ENCODE results near the gene GUSB. TPM values are rescaled to one million over a fixed set of nuclear protein-coding genes. Genes with fewer than 3 reads are reported as not detected.
"Not testable (repeated sequence)": the region's sequence is repeated elsewhere in the genome, so short reads cannot be mapped to it uniquely, and the experiment has no call there.

The GUSB gene
- total and polyA plus RNA-seq, 7 donors, result 9.3 to 18.8 (median 12.0) TPM

- ATAC-seq, result peak in 1 of 4 donors; percentile 51
- Histone ChIP-seq H3K4me3 (no peak overlapping the region), H3K9me3 (no peaks in the 10 kb centered on the region), H3K36me3 (ENCODE audit: insufficient read depth in 1 of 2, low read depth in 1 of 2) (peaks cover 4 to 28% of the 10 kb centered on the region in 2 donors), H3K4me1 (no peaks in the 10 kb centered on the region), H3K27ac (no peak overlapping the region), H3K27me3 (ENCODE audit: insufficient read depth in 3 of 3, low read length in 2 of 3) (no peaks in the 10 kb centered on the region)
- TF ChIP-seq CTCF (IDR thresholded peaks at IDR 0.05), result no peak
- WGBS, 3 donors, result 74 to 83% (median 79%) methylated on average over 9 of the region's 9 CpGs
- intact Hi-C loops (cut with DNase I), result no loop called here
- DNase-seq, result no peak
Observed at GRCh38 chr7:65951837-65952578, 30.0 kb downstream of the GUSB start.

GRCh38 chr7:65946904-65947303, 35.1 kb downstream of the GUSB start:
- no peak for DNase-seq
- 66 to 70% (median 67%) methylated on average over 4 of the region's 4 CpGs for WGBS, 3 donors
- intact Hi-C loops (cut with DNase I), result no loop called here
- Histone ChIP-seq H3K4me1 (no peaks in the 10 kb centered on the region), H3K27ac (no peak overlapping the region), H3K36me3 (ENCODE audit: insufficient read depth in 1 of 2, low read depth in 1 of 2) (no peaks in the 10 kb centered on the region), H3K27me3 (ENCODE audit: insufficient read depth in 3 of 3, low read length in 2 of 3) (no peaks in the 10 kb centered on the region), H3K4me3 (no peak overlapping the region), H3K9me3 (no peaks in the 10 kb centered on the region)
- ATAC-seq, result peak in 1 of 4 donors; percentile 55
- TF ChIP-seq CTCF (IDR thresholded peaks at IDR 0.05), result no peak

GRCh38 chr7:65945787-65946186, 36.2 kb downstream of the GUSB start:
- H3K36me3 ChIP-seq (ENCODE audit: insufficient read depth in 1 of 2, low read depth in 1 of 2); H3K4me1 ChIP-seq; H3K4me3 ChIP-seq; intact Hi-C loops (cut with DNase I); H3K9me3 ChIP-seq; DNase-seq; H3K27me3 ChIP-seq (ENCODE audit: insufficient read depth in 3 of 3, low read length in 2 of 3); ATAC-seq; H3K27ac ChIP-seq: not testable (repeated sequence)
- 81 to 90% (median 83%) methylated on average over 1 of the region's 5 CpGs for WGBS, 3 donors

GRCh38 chr7:65938336-65938895, 43.6 kb downstream of the GUSB start:
- H3K4me1 ChIP-seq, result peaks cover 14% of the 10 kb centered on the region
- no peak overlapping the region for H3K27ac ChIP-seq
- H3K9me3 ChIP-seq, result no peaks in the 10 kb centered on the region
- no peaks in the 10 kb centered on the region for H3K36me3 ChIP-seq (ENCODE audit: insufficient read depth in 1 of 2, low read depth in 1 of 2)
- DNase-seq, result no peak
- H3K4me3 ChIP-seq, result no peak overlapping the region
- H3K27me3 ChIP-seq (ENCODE audit: insufficient read depth in 3 of 3, low read length in 2 of 3), result no peaks in the 10 kb centered on the region
- intact Hi-C loops (cut with DNase I), result no loop called here
- 78 to 86% (median 80%) methylated on average over 7 of the region's 7 CpGs for WGBS, 3 donors
- TF ChIP-seq CTCF (IDR thresholded peaks at IDR 0.05), result no peak
- ATAC-seq, result peak in 1 of 4 donors; percentile 19

GRCh38 chr7:65937296-65937695, 44.7 kb downstream of the GUSB start:
- TF ChIP-seq CTCF (IDR thresholded peaks at IDR 0.05), result no peak
- Histone ChIP-seq H3K36me3 (ENCODE audit: insufficient read depth in 1 of 2, low read depth in 1 of 2) (no peaks in the 10 kb centered on the region), H3K4me1 (peaks cover 20% of the 10 kb centered on the region), H3K4me3 (no peak overlapping the region), H3K27me3 (ENCODE audit: insufficient read depth in 3 of 3, low read length in 2 of 3) (no peaks in the 10 kb centered on the region), H3K9me3 (no peaks in the 10 kb centered on the region), H3K27ac (no peak overlapping the region)
- no peak for DNase-seq
- WGBS, 3 donors, result 95 to 100% (median 97%) methylated on average over 2 of the region's 2 CpGs
- ATAC-seq, result no peak
- intact Hi-C loops (cut with DNase I), result no loop called here
